Mucosa of descending colon (tissue), 3 donors: ENCODE data around the gene ETV3L. TPM values are rescaled to one million over a fixed set of nuclear protein-coding genes. Genes with fewer than 3 reads are reported as not detected.

Experiments used
- ATAC-seq: fragments of 200-7000 bp; cut with Tn5 transposase; one replicate; pipeline ENCODE4 v1.9.1; 2020; ENCODE audit warnings: mild to moderate bottlenecking, moderate library complexity
- DNase-seq, 3 donors: peaks; one replicate each; pipeline ENCODE4 v3.0.0-alpha.2; 2020
- H3K36me3 ChIP-seq: fragments of 200-600 bp; one replicate; pipeline ENCODE4 v1.8.0; 2021; ENCODE audit warnings: low read depth, mild to moderate bottlenecking
- H3K4me1 ChIP-seq: fragments of 200-600 bp; one replicate; pipeline ENCODE4 v1.8.0; 2021; ENCODE audit warnings: low read depth, mild to moderate bottlenecking
- H3K4me3 ChIP-seq: fragments of 200-600 bp; one replicate; pipeline ENCODE4 v1.8.0; 2021; ENCODE audit warnings: mild to moderate bottlenecking
- H3K9me3 ChIP-seq: fragments of 200-600 bp; one replicate; pipeline ENCODE4 v1.8.0; 2021; ENCODE audit warnings: mild to moderate bottlenecking
- CTCF ChIP-seq: fragments of 200-600 bp; IDR thresholded peaks from one replicate; pipeline ENCODE4 v1.8.0; 2022; ENCODE audit warnings: antibody characterized with exemption, mild to moderate bottlenecking
- intact Hi-C, 2 donors: fragments of 100-400 bp; cut with DNase I in 1 of 2; cut with micrococcal nuclease in 1 of 2; formaldehyde crosslinking; loops; one replicate each; pipeline versions ENCODE4 v1.11.0 to v1.11.1; 2022; cut with DNase I, micrococcal nuclease
- total RNA-seq, 3 donors: library from RNA; stranded (reverse); fragmentation: NEBNext Ultra II Directional in 2 of 3; extraction: Animal tissue kit (Norgen Biotek cat#: 25700) in 2 of 3; gene quantifications; one replicate each; pipeline versions ENCODE4 v1.2.1 to v1.2.4, GENCODE V29; 2021 to 2023
- donor health status: DM: no; HTN: no; CAD: no; lungs with moderate emphysema.
- donor health status: DM: no; HTN: no; CAD: no.
- donor health status: DM: no; HTN: yes; CAD: no.

Gene ETV3L
- total RNA-seq, 3 donors from 2014 or later = not detected

- DNase-seq = peak; percentile 92 to 95 (median 93)
- no peaks in the 10 kb centered on the region for H3K36me3 ChIP-seq
- H3K4me3 ChIP-seq = peak within 1 kb of the TSS; percentile 40
- peaks cover 32% of the 10 kb centered on the region for H3K4me1 ChIP-seq
- intact Hi-C loops = no loop called here
- TF ChIP-seq CTCF = no peak
- no peaks in the 10 kb centered on the region for H3K9me3 ChIP-seq
- peak; percentile 95 for ATAC-seq
Observed at GRCh38 chr1:157045250-157046218, 54.1 kb downstream of the ETV3L start, which contains the start of gene ARHGEF11. Gene ARHGEF11 (minus strand): TSS chr1:157045742. CDS start chr1:157044330, 1,412 bp downstream.

- ATAC-seq (no peak), DNase-seq (no peak)
- peak overlapping the region; percentile 40 for H3K4me3 ChIP-seq
- H3K9me3 ChIP-seq = no peaks in the 10 kb centered on the region
- no peak for TF ChIP-seq CTCF
- intact Hi-C loops = no loop called here
- no peaks in the 10 kb centered on the region for H3K36me3 ChIP-seq
- peaks cover 35% of the 10 kb centered on the region for H3K4me1 ChIP-seq
Observed at GRCh38 chr1:157044326-157044725, 55.3 kb downstream of the ETV3L start.

GRCh38 chr1:157043685-157044084, 55.9 kb downstream of the ETV3L start:
- no peak for ATAC-seq
- TF ChIP-seq CTCF = no peak
- Histone ChIP-seq H3K4me3 (no peak overlapping the region), H3K36me3 (no peaks in the 10 kb centered on the region), H3K4me1 (peaks cover 35% of the 10 kb centered on the region), H3K9me3 (no peaks in the 10 kb centered on the region)
- DNase-seq = no peak
- intact Hi-C loops = no loop called here

GRCh38 chr1:157042846-157043245, 56.8 kb downstream of the ETV3L start:
- DNase-seq = no peak

More at GRCh38 chr1:157042846-157043245, 56.8 kb downstream of the ETV3L start:
- intact Hi-C loops = no loop called here
- no peaks in the 10 kb centered on the region for H3K36me3 ChIP-seq
- no peak for TF ChIP-seq CTCF
- ATAC-seq = no peak
- H3K4me3 ChIP-seq = no peak overlapping the region
- no peaks in the 10 kb centered on the region for H3K9me3 ChIP-seq
- H3K4me1 ChIP-seq = peaks cover 35% of the 10 kb centered on the region

Other genes with a start within 250 kb of the ETV3L start
- gene INSRR, start 240.7 kb downstream of the ETV3L start, total RNA-seq = under 1 TPM in 2 of 3 donors, not detected in 1; 0.06 to 0.09 TPM
- gene NTRK1, start 238.9 kb downstream of the ETV3L start, total RNA-seq = 1 to 10 TPM in 1 of 3 donors, under 1 TPM in 2; 0.67 to 1.3 (median 0.79) TPM
- 1 to 10 TPM; 2.3 to 7.2 (median 4.6) TPM for gene PEAR1, start 206.1 kb downstream of the ETV3L start, total RNA-seq
- not detected for gene LRRC71, start 179.2 kb downstream of the ETV3L start, total RNA-seq
- 10 to 100 TPM; 47.7 to 75.1 (median 60.0) TPM for gene ARHGEF11, start 54.1 kb downstream of the ETV3L start, total RNA-seq
- 10 to 100 TPM; 32.6 to 36.3 (median 35.9) TPM for gene ETV3, start 38.6 kb upstream of the ETV3L start, total RNA-seq